HepG2 (cell line): ENCODE results near the gene TTC31. TPM values are rescaled to one million over a fixed set of nuclear protein-coding genes. Genes with fewer than 3 reads are reported as not detected.

ENCODE experiments used
- HIVEP1 ChIP-seq: sonication (generic); formaldehyde crosslinking; IDR thresholded peaks from 2 replicates; pipeline ENCODE4 v1.4.0; 2020; ENCODE audit warnings: mild to moderate bottlenecking, missing genetic modification reagents
- HOXA5 ChIP-seq: sonication (generic); formaldehyde crosslinking; IDR thresholded peaks from 2 replicates; pipeline ENCODE4 v1.4.0; 2020; ENCODE audit warnings: missing genetic modification reagents
- IKZF4 ChIP-seq: sonication (generic); formaldehyde crosslinking; IDR thresholded peaks from 2 replicates; pipeline ENCODE4 v1.5.1; 2020; ENCODE audit warnings: borderline replicate concordance, mild to moderate bottlenecking, low read depth, missing genetic modification reagents; ENCODE audit errors: not compliant biosample characterization
- KLF11 ChIP-seq: IDR thresholded peaks from 2 replicates; pipeline ENCODE4 v1.6.1; 2016; ENCODE audit warnings: missing compliant biosample characterization
- KLF13 ChIP-seq: sonication (generic); formaldehyde crosslinking; IDR thresholded peaks from 2 replicates; pipeline ENCODE4 v1.4.0; 2020; ENCODE audit warnings: mild to moderate bottlenecking, missing genetic modification reagents
- KLF16 ChIP-seq, 2 experiments: sonication (generic) in 1 of 2; formaldehyde crosslinking in 1 of 2; IDR thresholded peaks; 2 replicates each; pipeline versions ENCODE4 v1.6.1 to v1.8.0; 2016 to 2023; ENCODE audit warnings: missing genetic modification reagents in 2 of 2, missing compliant biosample characterization in 1 of 2
- NFIB ChIP-seq: sonication (generic); formaldehyde crosslinking; IDR thresholded peaks from 2 replicates; pipeline ENCODE4 v1.9.0; 2021; ENCODE audit warnings: missing genetic modification reagents, mild to moderate bottlenecking, borderline replicate concordance
- POLR2AphosphoS5 ChIP-seq: IDR thresholded peaks from 2 replicates; pipeline ENCODE4 v1.6.1; 2012; ENCODE audit warnings: low read depth, low read length
- RARA ChIP-seq: IDR thresholded peaks from 2 replicates; pipeline ENCODE4 v1.6.1; 2016; ENCODE audit warnings: missing genetic modification reagents, missing compliant biosample characterization
- U2AF1 ChIP-seq: fragments of 200-400 bp; formaldehyde crosslinking; optimal IDR thresholded peaks from 2 replicates; pipeline ENCODE3; 2017; ENCODE audit warnings: mild to moderate bottlenecking, low read depth, low read length
- ZNF121 ChIP-seq: sonication (generic); formaldehyde crosslinking; IDR thresholded peaks from 2 replicates; pipeline ENCODE4 v1.5.0; 2020; ENCODE audit warnings: mild to moderate bottlenecking, missing genetic modification reagents
- ZNF747 ChIP-seq: sonication (generic); formaldehyde crosslinking; IDR thresholded peaks from 2 replicates; pipeline ENCODE4 v1.8.1; 2023; ENCODE audit warnings: missing genetic modification reagents, mild to moderate bottlenecking, borderline replicate concordance
- ZNF792 ChIP-seq: IDR thresholded peaks from 2 replicates; pipeline ENCODE4 v1.6.1; 2016
- polyA plus RNA-seq, 8 experiments: library from polyadenylated mRNA; depleted of rRNA in 3 of 8; stranded (reverse) in 7 of 8; unstranded in 1 of 8; fragments of >200 nt; fragmentation: Illumina TruSeq in 4 of 8; extraction: Trizol in 4 of 8; gene quantifications; 2 replicates each; pipeline versions ENCODE4 v1.2.1 to v1.2.3, GENCODE V29; 2011 to 2016; ENCODE audit warnings: low read depth in 4 of 8, missing spikeins in 1 of 8, mixed read lengths in 1 of 8; ENCODE audit not compliant: insufficient read depth in 1 of 8
- total RNA-seq, 5 experiments: library from RNA; depleted of rRNA; stranded (reverse); fragments of >200 nt; fragmentation: Illumina TruSeq; extraction: Trizol; gene quantifications; 2 replicates each; pipeline ENCODE4 v1.2.3, GENCODE V29; 2016; ENCODE audit warnings: low read depth in 1 of 5
- TF ChIP-seq, protein P1 (sequence below): sonication (generic); formaldehyde crosslinking; IDR thresholded peaks from 2 replicates; pipeline ENCODE4 v1.5.1; 2020; ENCODE audit warnings: mild to moderate bottlenecking, moderate library complexity, missing genetic modification reagents
- TF ChIP-seq, protein P2 (sequence below): sonication (generic); formaldehyde crosslinking; conservative IDR thresholded peaks from 2 replicates; pipeline ENCODE4 v1.8.0; 2022; ENCODE audit warnings: missing genetic modification reagents
- TF ChIP-seq, protein P3 (sequence below): sonication (generic); formaldehyde crosslinking; IDR thresholded peaks from 2 replicates; pipeline ENCODE4 v1.5.0; 2020; ENCODE audit warnings: mild to moderate bottlenecking, missing genetic modification reagents, borderline replicate concordance
- TF ChIP-seq, protein P4 (sequence below): sonication (generic); formaldehyde crosslinking; IDR thresholded peaks from 2 replicates; pipeline ENCODE4 v1.4.0; 2020; ENCODE audit warnings: mild to moderate bottlenecking, missing genetic modification reagents

The TTC31 gene
- total and polyA plus RNA-seq, 2 of the 13 experiments (the other 11 are each of a cell fraction or from before 2014, with no cell fraction given): 28.3 to 39.5 TPM

DNA sequence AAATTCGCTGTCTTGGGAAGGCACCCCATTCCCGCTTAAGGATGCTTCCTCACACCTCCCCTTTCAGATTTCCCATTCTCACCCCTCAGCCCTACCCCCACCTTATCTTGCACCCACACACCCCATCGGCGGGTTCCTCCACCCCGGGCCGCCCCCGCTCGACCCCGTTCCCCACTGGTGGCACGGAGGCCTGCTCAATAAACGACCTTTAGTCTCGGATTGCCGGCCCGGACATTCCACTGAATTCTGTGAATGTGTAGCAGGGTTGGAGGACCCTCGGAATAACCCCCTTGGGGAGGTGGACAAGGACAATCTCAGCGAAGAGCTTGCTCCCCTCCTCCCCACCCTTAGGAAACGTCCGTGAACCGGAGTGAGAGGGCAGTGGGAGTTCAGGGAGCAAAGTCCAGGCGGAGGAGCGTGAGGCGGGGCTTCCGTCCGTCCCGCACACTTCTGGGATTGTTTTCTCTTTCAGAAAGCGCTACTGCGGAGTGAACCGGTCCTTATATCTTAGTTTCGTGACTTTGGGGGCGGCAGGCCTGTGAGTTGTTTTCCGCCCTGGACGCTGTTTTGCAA lies 19.4 kb downstream of the TTC31 start (continued):
- TF ChIP-seq HIVEP1 (CRISPR knock-in tag): no peak
- TF ChIP-seq, protein P1, sequence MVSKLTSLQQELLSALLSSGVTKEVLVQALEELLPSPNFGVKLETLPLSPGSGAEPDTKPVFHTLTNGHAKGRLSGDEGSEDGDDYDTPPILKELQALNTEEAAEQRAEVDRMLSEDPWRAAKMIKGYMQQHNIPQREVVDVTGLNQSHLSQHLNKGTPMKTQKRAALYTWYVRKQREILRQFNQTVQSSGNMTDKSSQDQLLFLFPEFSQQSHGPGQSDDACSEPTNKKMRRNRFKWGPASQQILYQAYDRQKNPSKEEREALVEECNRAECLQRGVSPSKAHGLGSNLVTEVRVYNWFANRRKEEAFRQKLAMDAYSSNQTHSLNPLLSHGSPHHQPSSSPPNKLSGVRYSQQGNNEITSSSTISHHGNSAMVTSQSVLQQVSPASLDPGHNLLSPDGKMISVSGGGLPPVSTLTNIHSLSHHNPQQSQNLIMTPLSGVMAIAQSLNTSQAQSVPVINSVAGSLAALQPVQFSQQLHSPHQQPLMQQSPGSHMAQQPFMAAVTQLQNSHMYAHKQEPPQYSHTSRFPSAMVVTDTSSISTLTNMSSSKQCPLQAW (CRISPR knock-in tag): no peak; the same call in 1 of the 2 replicates
- no peak for TF ChIP-seq U2AF1
- TF ChIP-seq RARA (CRISPR knock-in tag): peak; percentile 100
- TF ChIP-seq, protein P2, sequence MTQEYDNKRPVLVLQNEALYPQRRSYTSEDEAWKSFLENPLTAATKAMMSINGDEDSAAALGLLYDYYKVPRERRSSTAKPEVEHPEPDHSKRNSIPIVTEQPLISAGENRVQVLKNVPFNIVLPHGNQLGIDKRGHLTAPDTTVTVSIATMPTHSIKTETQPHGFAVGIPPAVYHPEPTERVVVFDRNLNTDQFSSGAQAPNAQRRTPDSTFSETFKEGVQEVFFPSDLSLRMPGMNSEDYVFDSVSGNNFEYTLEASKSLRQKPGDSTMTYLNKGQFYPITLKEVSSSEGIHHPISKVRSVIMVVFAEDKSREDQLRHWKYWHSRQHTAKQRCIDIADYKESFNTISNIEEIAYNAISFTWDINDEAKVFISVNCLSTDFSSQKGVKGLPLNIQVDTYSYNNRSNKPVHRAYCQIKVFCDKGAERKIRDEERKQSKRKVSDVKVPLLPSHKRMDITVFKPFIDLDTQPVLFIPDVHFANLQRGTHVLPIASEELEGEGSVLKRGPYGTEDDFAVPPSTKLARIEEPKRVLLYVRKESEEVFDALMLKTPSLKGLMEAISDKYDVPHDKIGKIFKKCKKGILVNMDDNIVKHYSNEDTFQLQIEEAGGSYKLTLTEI (CRISPR knock-in tag): no peak
- TF ChIP-seq KLF13 (CRISPR knock-in tag): no peak
- peak; percentile 45 for TF ChIP-seq IKZF4 (CRISPR knock-in tag)
- TF ChIP-seq ZNF121 (CRISPR knock-in tag): no peak
- peak in 1 of 2 experiments; percentile 53; a peak in 1 of 4 replicates for TF ChIP-seq KLF16 (CRISPR knock-in tag; IDR thresholded peaks at IDR 0.05)
- TF ChIP-seq ZNF747 (CRISPR knock-in tag): 0 out of 2 replicates have a peak, but pooled peaks have one; percentile 19
- TF ChIP-seq KLF11 (CRISPR knock-in tag): no peak
- TF ChIP-seq POLR2AphosphoS5: peak; percentile 86
- peak; percentile 94 for TF ChIP-seq ZNF792
- TF ChIP-seq, protein P3, sequence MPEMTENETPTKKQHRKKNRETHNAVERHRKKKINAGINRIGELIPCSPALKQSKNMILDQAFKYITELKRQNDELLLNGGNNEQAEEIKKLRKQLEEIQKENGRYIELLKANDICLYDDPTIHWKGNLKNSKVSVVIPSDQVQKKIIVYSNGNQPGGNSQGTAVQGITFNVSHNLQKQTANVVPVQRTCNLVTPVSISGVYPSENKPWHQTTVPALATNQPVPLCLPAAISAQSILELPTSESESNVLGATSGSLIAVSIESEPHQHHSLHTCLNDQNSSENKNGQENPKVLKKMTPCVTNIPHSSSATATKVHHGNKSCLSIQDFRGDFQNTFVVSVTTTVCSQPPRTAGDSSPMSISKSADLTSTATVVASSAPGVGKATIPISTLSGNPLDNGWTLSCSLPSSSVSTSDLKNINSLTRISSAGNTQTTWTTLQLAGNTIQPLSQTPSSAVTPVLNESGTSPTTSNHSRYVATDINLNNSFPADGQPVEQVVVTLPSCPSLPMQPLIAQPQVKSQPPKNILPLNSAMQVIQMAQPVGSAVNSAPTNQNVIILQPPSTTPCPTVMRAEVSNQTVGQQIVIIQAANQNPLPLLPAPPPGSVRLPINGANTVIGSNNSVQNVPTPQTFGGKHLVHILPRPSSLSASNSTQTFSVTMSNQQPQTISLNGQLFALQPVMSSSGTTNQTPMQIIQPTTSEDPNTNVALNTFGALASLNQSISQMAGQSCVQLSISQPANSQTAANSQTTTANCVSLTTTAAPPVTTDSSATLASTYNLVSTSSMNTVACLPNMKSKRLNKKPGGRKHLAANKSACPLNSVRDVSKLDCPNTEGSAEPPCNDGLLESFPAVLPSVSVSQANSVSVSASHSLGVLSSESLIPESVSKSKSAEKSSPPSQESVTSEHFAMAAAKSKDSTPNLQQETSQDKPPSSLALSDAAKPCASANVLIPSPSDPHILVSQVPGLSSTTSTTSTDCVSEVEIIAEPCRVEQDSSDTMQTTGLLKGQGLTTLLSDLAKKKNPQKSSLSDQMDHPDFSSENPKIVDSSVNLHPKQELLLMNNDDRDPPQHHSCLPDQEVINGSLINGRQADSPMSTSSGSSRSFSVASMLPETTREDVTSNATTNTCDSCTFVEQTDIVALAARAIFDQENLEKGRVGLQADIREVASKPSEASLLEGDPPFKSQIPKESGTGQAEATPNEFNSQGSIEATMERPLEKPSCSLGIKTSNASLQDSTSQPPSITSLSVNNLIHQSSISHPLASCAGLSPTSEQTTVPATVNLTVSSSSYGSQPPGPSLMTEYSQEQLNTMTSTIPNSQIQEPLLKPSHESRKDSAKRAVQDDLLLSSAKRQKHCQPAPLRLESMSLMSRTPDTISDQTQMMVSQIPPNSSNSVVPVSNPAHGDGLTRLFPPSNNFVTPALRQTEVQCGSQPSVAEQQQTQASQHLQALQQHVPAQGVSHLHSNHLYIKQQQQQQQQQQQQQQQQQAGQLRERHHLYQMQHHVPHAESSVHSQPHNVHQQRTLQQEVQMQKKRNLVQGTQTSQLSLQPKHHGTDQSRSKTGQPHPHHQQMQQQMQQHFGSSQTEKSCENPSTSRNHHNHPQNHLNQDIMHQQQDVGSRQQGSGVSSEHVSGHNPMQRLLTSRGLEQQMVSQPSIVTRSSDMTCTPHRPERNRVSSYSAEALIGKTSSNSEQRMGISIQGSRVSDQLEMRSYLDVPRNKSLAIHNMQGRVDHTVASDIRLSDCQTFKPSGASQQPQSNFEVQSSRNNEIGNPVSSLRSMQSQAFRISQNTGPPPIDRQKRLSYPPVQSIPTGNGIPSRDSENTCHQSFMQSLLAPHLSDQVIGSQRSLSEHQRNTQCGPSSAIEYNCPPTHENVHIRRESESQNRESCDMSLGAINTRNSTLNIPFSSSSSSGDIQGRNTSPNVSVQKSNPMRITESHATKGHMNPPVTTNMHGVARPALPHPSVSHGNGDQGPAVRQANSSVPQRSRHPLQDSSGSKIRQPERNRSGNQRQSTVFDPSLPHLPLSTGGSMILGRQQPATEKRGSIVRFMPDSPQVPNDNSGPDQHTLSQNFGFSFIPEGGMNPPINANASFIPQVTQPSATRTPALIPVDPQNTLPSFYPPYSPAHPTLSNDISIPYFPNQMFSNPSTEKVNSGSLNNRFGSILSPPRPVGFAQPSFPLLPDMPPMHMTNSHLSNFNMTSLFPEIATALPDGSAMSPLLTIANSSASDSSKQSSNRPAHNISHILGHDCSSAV (CRISPR knock-in tag): 0 out of 2 replicates have a peak, but pooled peaks have one; percentile 18
- no peak; the same call in 1 of the 2 replicates for TF ChIP-seq NFIB
- peak; percentile 85 for TF ChIP-seq HOXA5 (CRISPR knock-in tag)
- TF ChIP-seq, protein P4, sequence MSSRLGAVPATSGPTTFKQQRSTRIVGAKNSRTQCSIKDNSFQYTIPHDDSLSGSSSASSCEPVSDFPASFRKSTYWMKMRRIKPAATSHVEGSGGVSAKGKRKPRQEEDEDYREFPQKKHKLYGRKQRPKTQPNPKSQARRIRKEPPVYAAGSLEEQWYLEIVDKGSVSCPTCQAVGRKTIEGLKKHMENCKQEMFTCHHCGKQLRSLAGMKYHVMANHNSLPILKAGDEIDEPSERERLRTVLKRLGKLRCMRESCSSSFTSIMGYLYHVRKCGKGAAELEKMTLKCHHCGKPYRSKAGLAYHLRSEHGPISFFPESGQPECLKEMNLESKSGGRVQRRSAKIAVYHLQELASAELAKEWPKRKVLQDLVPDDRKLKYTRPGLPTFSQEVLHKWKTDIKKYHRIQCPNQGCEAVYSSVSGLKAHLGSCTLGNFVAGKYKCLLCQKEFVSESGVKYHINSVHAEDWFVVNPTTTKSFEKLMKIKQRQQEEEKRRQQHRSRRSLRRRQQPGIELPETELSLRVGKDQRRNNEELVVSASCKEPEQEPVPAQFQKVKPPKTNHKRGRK (CRISPR knock-in tag): no peak
